Endothelial cell of umbilical vein (primary cell): ENCODE data around the gene MFSD1. TPM values are rescaled to one million over a fixed set of nuclear protein-coding genes. Genes with fewer than 3 reads are reported as not detected.

Experiments used
- BruUV-seq: library from RNA; stranded (reverse); fragments of 400-500 nt; replicated peaks from 2 replicates; lab custom pipeline; 2021; lab: Mats Ljungman, UMichigan
- CTCF ChIA-PET: fragments of 300-600, 350-600 bp; sonication (Branson Sonifier 250); formaldehyde crosslinking; loops from one replicate; lab custom pipeline; 2021; ENCODE audit warnings: antibody characterized with exemption, inconsistent platforms; lab: Charles Lee
- POLR2A ChIA-PET: fragments of 300-600, 350-600 bp; sonication (Branson Sonifier 250); formaldehyde crosslinking; loops from one replicate; lab custom pipeline; 2021; ENCODE audit warnings: antibody characterized with exemption, inconsistent platforms; lab: Charles Lee
- DNase-seq: peaks from one replicate; pipeline ENCODE4 v3.0.0-alpha.2; 2011; ENCODE audit warnings: low read depth, low spot score
- FAIRE-seq: peaks from 2 replicates; lab custom pipeline; 2011; peaks lifted over from hg19 to GRCh38; lab: Jason Lieb, UNC
- H2AFZ ChIP-seq: 2 replicates; pipeline ENCODE4 v1.6.0; 2012; ENCODE audit warnings: low read depth, low read length, control low read depth, inconsistent platforms
- H3K27ac ChIP-seq: 2 replicates; pipeline ENCODE4 v1.5.1; 2011; ENCODE audit warnings: low read depth, mild to moderate bottlenecking, control low read depth, low read length, moderate library complexity; ENCODE audit not compliant: insufficient read depth
- H3K27me3 ChIP-seq, 2 experiments: 2 replicates each; pipeline versions ENCODE4 v1.6.0 to v1.6.1; 2011; ENCODE audit warnings: low read length in 2 of 2, mixed read lengths in 1 of 2; ENCODE audit not compliant: control insufficient read depth in 2 of 2, insufficient read depth in 2 of 2
- H3K36me3 ChIP-seq, 2 experiments: 2 replicates in 1 of 2; 3 replicates in 1 of 2; pipeline ENCODE4 v1.5.1; 2011; ENCODE audit warnings: low read length in 2 of 2, mild to moderate bottlenecking in 1 of 2, moderate library complexity in 1 of 2; ENCODE audit not compliant: control insufficient read depth in 2 of 2, insufficient read depth in 2 of 2; ENCODE audit errors: extremely low read depth in 1 of 2
- H3K4me1 ChIP-seq: 3 replicates; pipeline ENCODE4 v1.5.1; 2011; ENCODE audit warnings: mild to moderate bottlenecking, low read length; ENCODE audit not compliant: control insufficient read depth, insufficient read depth; ENCODE audit errors: extremely low read depth
- H3K4me2 ChIP-seq: 2 replicates; pipeline ENCODE4 v1.6.1; 2011; ENCODE audit warnings: low read length, control low read depth, mixed read lengths; ENCODE audit not compliant: insufficient read depth
- H3K4me3 ChIP-seq, 3 experiments: fragments of 200-600 bp in 1 of 3; sonication (generic), shearing (Covaris generic) in 1 of 3; replicated peaks in 1 of 3; 2 replicates each; pipeline ENCODE4 v1.5.1; 2011 to 2016; ENCODE audit warnings: control low read depth in 3 of 3, low read length in 3 of 3, mild to moderate bottlenecking in 2 of 3, inconsistent platforms in 1 of 3, low read depth in 1 of 3, moderate library complexity in 1 of 3; ENCODE audit not compliant: insufficient read depth in 1 of 3
- H3K79me2 ChIP-seq: 2 replicates; pipeline ENCODE4 v1.6.0; 2012; ENCODE audit warnings: low read length, inconsistent platforms; ENCODE audit not compliant: control insufficient read depth, insufficient read depth
- H3K9ac ChIP-seq: replicated peaks from 2 replicates; pipeline ENCODE3; 2011; ENCODE audit warnings: low read length, control low read depth; ENCODE audit not compliant: insufficient read depth; ENCODE audit errors: extremely low read depth
- H3K9me1 ChIP-seq: replicated peaks from 3 replicates; pipeline ENCODE4 v1.6.0; 2011; ENCODE audit warnings: mild to moderate bottlenecking, low read length; ENCODE audit not compliant: control insufficient read depth, insufficient read depth; ENCODE audit errors: extremely low read depth
- H3K9me3 ChIP-seq: replicated peaks from 2 replicates; pipeline ENCODE4 v1.5.1; 2012; ENCODE audit warnings: low read length, inconsistent platforms; ENCODE audit not compliant: control insufficient read depth, insufficient read depth
- H4K20me1 ChIP-seq: replicated peaks from 2 replicates; pipeline ENCODE3; 2011; ENCODE audit warnings: mild to moderate bottlenecking, low read length; ENCODE audit not compliant: control insufficient read depth, insufficient read depth; ENCODE audit errors: extremely low read depth
- EZH2 ChIP-seq: IDR thresholded peaks from 2 replicates; pipeline ENCODE4 v1.6.1; 2012; ENCODE audit warnings: borderline replicate concordance, low read depth, mild to moderate bottlenecking, moderate library complexity, low read length, inconsistent platforms; ENCODE audit not compliant: severe bottlenecking
- FOS ChIP-seq: IDR thresholded peaks from 2 replicates; pipeline ENCODE4 v1.6.1; 2011; ENCODE audit warnings: mild to moderate bottlenecking, low read length, moderate library complexity, borderline replicate concordance; ENCODE audit not compliant: insufficient read depth
- GATA2 ChIP-seq: IDR thresholded peaks from 2 replicates; pipeline ENCODE4 v1.7.0; 2011; ENCODE audit warnings: low read depth, mild to moderate bottlenecking, moderate library complexity, mixed read lengths, low read length; ENCODE audit not compliant: insufficient read length, insufficient read depth
- JUN ChIP-seq: IDR thresholded peaks from 2 replicates; pipeline ENCODE4 v1.6.1; 2011; ENCODE audit warnings: borderline replicate concordance, low read depth; ENCODE audit not compliant: insufficient read length, insufficient read depth
- MAX ChIP-seq: IDR thresholded peaks from 2 replicates; pipeline ENCODE4 v1.6.1; 2011; ENCODE audit not compliant: insufficient read depth, insufficient read length
- MYC ChIP-seq: IDR thresholded peaks from one replicate; pipeline ENCODE4 v1.6.1; 2011; ENCODE audit warnings: mild to moderate bottlenecking, low read depth, low read length
- POLR2A ChIP-seq: IDR thresholded peaks from 2 replicates; pipeline ENCODE4 v1.6.1; 2012; ENCODE audit warnings: low read depth, mild to moderate bottlenecking, control low read depth, low read length
- POLR2AphosphoS5 ChIP-seq: IDR thresholded peaks from 2 replicates; pipeline ENCODE4 v1.6.1; 2012; ENCODE audit warnings: low read depth, mild to moderate bottlenecking, control low read depth, low read length, moderate library complexity; ENCODE audit not compliant: insufficient read depth
- dilution Hi-C: fragments of 300-500 bp; cut with MboI; formaldehyde crosslinking; loops from one replicate; pipeline ENCODE4 v1.15.0; 2019; ENCODE audit warnings: low sequenced_read_pairs; ENCODE audit not compliant: extremely low pct_ligation_motif_present
- intact Hi-C: fragments of 100-400 bp; cut with micrococcal nuclease; formaldehyde crosslinking; loops from one replicate; pipeline ENCODE4 v1.10.0; 2022
- polyA plus RNA-seq, 4 experiments: library from polyadenylated mRNA; depleted of rRNA in 3 of 4; stranded (reverse) in 3 of 4; unstranded in 1 of 4; fragments of >200 nt; gene quantifications; 2 replicates each; pipeline versions ENCODE4 v1.2.1 to v1.2.3, GENCODE V29; 2011 to 2012; ENCODE audit warnings: missing spikeins in 1 of 4
- total RNA-seq: library from RNA; stranded (reverse); gene quantifications from 2 replicates; pipeline ENCODE4 v1.2.3, GENCODE V29; 2021
- TF ChIP-seq, protein P1 (sequence below), 2 donors: IDR thresholded peaks; 1 replicate in 1 of 2; 2 replicates in 1 of 2; pipeline ENCODE4 v1.5.1; 2011; ENCODE audit warnings: low read length in 2 of 2, mild to moderate bottlenecking in 2 of 2, moderate library complexity in 2 of 2, control low read depth in 1 of 2, inconsistent platforms in 1 of 2, low read depth in 1 of 2; ENCODE audit not compliant: insufficient read depth in 1 of 2; ENCODE audit errors: extremely low read depth in 1 of 2

MFSD1 gene
- total and polyA plus RNA-seq, 2 donors (not counting 3 experiments of a cell fraction or from before 2014, with no cell fraction given) = 38.2 to 65.1 TPM

GRCh38 chr3:158835631-158836030, 33.8 kb downstream of the MFSD1 start:
- no peak for DNase-seq
- ChIA-PET CTCF (interaction anchor here (1.4 kb wide), 1 partner anchor 11 kb away, joined by 4 read pairs; no protein-coding TSS in a partner anchor), POLR2A (no interaction called here)
- H3K4me1 ChIP-seq = no peaks in the 10 kb centered on the region
- no peaks in the 10 kb centered on the region for H4K20me1 ChIP-seq
- no peaks in the 10 kb centered on the region for H3K9me3 ChIP-seq
- H3K9me1 ChIP-seq = no peaks in the 10 kb centered on the region
- TF ChIP-seq POLR2A = no peak
- no peak for TF ChIP-seq EZH2
- no peak for TF ChIP-seq FOS
- no peak for TF ChIP-seq POLR2AphosphoS5
- no peak for TF ChIP-seq MAX
- TF ChIP-seq JUN = no peak
- no peak for TF ChIP-seq GATA2
- TF ChIP-seq, protein P1, sequence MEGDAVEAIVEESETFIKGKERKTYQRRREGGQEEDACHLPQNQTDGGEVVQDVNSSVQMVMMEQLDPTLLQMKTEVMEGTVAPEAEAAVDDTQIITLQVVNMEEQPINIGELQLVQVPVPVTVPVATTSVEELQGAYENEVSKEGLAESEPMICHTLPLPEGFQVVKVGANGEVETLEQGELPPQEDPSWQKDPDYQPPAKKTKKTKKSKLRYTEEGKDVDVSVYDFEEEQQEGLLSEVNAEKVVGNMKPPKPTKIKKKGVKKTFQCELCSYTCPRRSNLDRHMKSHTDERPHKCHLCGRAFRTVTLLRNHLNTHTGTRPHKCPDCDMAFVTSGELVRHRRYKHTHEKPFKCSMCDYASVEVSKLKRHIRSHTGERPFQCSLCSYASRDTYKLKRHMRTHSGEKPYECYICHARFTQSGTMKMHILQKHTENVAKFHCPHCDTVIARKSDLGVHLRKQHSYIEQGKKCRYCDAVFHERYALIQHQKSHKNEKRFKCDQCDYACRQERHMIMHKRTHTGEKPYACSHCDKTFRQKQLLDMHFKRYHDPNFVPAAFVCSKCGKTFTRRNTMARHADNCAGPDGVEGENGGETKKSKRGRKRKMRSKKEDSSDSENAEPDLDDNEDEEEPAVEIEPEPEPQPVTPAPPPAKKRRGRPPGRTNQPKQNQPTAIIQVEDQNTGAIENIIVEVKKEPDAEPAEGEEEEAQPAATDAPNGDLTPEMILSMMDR (IDR thresholded peaks at IDR 0.05; ENCODE audit: extremely low read depth in 1 of 2, insufficient read depth in 1 of 2, low read depth in 1 of 2, low read length in 2 of 2) = no peak
- no peak for TF ChIP-seq MYC
- no peak overlapping the region for H2AFZ ChIP-seq
- no peak for FAIRE-seq
- no peak overlapping the region for H3K9ac ChIP-seq
- no TSS peak for BruUV-seq
- no peak overlapping the region for H3K4me3 ChIP-seq
- H3K27ac ChIP-seq = no peak overlapping the region
- H3K79me2 ChIP-seq = no peaks in the 10 kb centered on the region
- dilution Hi-C loops = no loop called here
- intact Hi-C loops = no loop called here
- no peaks in the 10 kb centered on the region for H3K27me3 ChIP-seq
- H3K4me2 ChIP-seq = no peak overlapping the region
- no peaks in the 10 kb centered on the region for H3K36me3 ChIP-seq
